BLaER1 (cell line): ENCODE measurements around the gene NUP50.
A peak's percentile ranks its signal among the peaks of the same experiment; 100 is the strongest.

ENCODE experiments used
- H3K27ac ChIP-seq: shearing (Covaris generic); formaldehyde crosslinking; 2 replicates; pipeline ENCODE4 v1.8.1; 2022
- H3K27me3 ChIP-seq: shearing (Covaris generic); formaldehyde crosslinking; 2 replicates; pipeline ENCODE4 v1.8.1; 2022
- H3K36me3 ChIP-seq: shearing (Covaris generic); formaldehyde crosslinking; 2 replicates; pipeline ENCODE4 v1.8.1; 2022
- H3K4me1 ChIP-seq: shearing (Covaris generic); formaldehyde crosslinking; 2 replicates; pipeline ENCODE4 v1.8.1; 2022
- H3K4me2 ChIP-seq: shearing (Covaris generic); formaldehyde crosslinking; 2 replicates; pipeline ENCODE4 v1.8.1; 2022
- H3K4me3 ChIP-seq: shearing (Covaris generic); formaldehyde crosslinking; 2 replicates; pipeline ENCODE4 v1.8.1; 2022
- H3K9ac ChIP-seq: shearing (Covaris generic); formaldehyde crosslinking; 2 replicates; pipeline ENCODE4 v1.8.1; 2022
- H3K9me3 ChIP-seq: shearing (Covaris generic); formaldehyde crosslinking; 2 replicates; pipeline ENCODE4 v1.8.1; 2022
- H4K20me1 ChIP-seq: shearing (Covaris generic); formaldehyde crosslinking; 2 replicates; pipeline ENCODE4 v1.8.1; 2022
- Cebpa-rat ChIP-seq: shearing (Covaris generic); IDR thresholded peaks from 2 replicates; pipeline ENCODE4 v1.8.1; 2022

Gene NUP50

DNA sequence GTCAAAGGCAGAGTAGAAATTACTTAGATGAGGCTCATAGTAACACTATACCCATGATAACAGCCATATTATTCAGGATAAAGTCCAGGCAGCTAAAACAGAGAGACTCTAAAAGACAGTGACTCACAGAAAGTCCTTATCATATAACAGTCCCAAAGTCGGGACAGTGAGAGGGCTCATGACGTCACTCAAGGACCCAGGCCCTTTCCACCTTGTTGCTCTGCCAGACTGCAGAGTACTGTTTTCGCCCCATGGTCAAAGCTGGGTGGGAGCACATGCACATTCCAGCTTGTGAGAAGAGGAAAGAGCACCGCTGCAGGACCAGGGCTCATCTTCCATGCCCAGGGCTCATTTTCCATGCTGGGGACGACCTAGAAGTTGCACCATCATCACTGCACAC lies 29.4 kb upstream of the NUP50 start:
- Histone ChIP-seq H3K9me3 (peaks cover 14% of the 10 kb centered on the region), H3K9ac (no peak overlapping the region), H3K4me1 (peaks cover 10% of the 10 kb centered on the region), H3K27ac (no peak overlapping the region), H3K27me3 (no peaks in the 10 kb centered on the region), H3K4me3 (no peak overlapping the region), H3K36me3 (peaks cover 34% of the 10 kb centered on the region), H3K4me2 (no peak overlapping the region), H4K20me1 (no peaks in the 10 kb centered on the region)
- no peak for TF ChIP-seq Cebpa-rat

DNA sequence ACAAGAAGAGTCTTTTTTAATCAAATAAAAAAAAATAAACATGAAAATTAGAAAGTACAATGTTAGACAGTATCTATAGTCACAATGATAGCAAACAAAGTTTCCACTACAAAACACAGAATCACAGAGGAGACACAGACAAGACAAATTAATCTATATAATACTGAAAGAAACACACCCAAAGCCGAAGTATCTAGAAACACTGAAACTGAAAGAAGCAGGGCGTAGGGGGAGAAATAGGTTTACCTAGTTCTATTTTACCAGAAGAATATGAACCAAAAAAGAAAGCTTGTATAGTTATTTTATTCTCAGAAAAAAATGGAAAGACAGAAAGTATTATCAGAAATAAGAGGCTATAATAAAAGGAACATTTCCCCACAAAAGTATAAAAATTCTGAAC lies 27.1 kb upstream of the NUP50 start:
- H3K9ac ChIP-seq = no peak overlapping the region

DNA sequence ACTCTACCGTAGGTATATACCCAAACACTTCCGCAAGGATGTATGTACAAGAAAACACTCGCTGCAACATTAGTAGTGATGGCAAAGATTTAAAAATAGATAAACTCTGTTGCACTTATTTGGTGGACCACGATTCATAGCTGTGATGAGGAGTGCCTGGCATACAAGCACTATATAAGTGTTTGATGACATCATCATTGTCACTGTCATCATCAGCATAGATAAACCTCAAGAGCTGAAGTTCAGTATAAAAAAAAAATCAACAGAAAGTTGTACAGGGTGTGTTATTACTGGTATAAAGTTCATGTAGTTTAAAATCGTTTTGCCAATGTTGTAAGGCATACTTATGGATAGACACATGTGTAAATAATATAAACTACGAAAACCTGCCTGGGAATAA lies 24.0 kb upstream of the NUP50 start:
- Histone ChIP-seq H3K9me3 (peaks cover 20% of the 10 kb centered on the region), H3K4me1 (no peaks in the 10 kb centered on the region), H3K36me3 (peaks cover 10% of the 10 kb centered on the region), H3K27ac (no peak overlapping the region), H3K9ac (no peak overlapping the region), H3K27me3 (no peaks in the 10 kb centered on the region), H3K4me3 (no peak overlapping the region), H3K4me2 (no peak overlapping the region), H4K20me1 (no peaks in the 10 kb centered on the region)
- TF ChIP-seq Cebpa-rat = no peak

More for the DNA sequence above, 27.1 kb upstream of the NUP50 start:
- no peak for TF ChIP-seq Cebpa-rat
- peaks cover 34% of the 10 kb centered on the region for H3K36me3 ChIP-seq
- H3K4me2 ChIP-seq = no peak overlapping the region
- H4K20me1 ChIP-seq = no peaks in the 10 kb centered on the region
- no peaks in the 10 kb centered on the region for H3K4me1 ChIP-seq
- no peak overlapping the region for H3K4me3 ChIP-seq
- peaks cover 14% of the 10 kb centered on the region for H3K9me3 ChIP-seq
- no peaks in the 10 kb centered on the region for H3K27me3 ChIP-seq
- no peak overlapping the region for H3K27ac ChIP-seq

DNA sequence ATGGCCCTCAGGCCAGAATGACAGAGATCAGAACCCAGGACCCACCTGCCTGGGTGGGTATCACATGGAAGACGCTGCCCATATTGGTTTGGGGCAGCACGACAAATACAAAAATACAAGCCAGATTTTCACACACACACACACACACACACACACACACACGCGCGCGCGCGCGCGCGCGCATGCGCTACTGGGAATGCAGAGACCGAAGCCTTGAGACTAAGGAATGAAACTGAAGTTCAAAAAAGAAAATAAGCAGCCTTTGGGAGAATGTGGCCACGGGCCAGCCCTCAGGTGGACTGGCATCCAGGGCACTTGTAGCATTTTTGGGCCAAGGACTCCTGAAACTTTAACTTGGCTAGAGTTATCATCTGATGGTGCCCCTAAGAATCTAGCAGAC lies 21.3 kb upstream of the NUP50 start:
- Histone ChIP-seq H3K9ac (no peak overlapping the region), H3K27me3 (no peaks in the 10 kb centered on the region), H3K4me1 (no peaks in the 10 kb centered on the region), H3K4me2 (no peak overlapping the region), H3K9me3 (peaks cover 15% of the 10 kb centered on the region), H3K4me3 (no peak overlapping the region), H3K27ac (no peak overlapping the region), H4K20me1 (no peaks in the 10 kb centered on the region), H3K36me3 (no peaks in the 10 kb centered on the region; the same call in 1 of the 2 replicates)
- TF ChIP-seq Cebpa-rat = no peak

DNA sequence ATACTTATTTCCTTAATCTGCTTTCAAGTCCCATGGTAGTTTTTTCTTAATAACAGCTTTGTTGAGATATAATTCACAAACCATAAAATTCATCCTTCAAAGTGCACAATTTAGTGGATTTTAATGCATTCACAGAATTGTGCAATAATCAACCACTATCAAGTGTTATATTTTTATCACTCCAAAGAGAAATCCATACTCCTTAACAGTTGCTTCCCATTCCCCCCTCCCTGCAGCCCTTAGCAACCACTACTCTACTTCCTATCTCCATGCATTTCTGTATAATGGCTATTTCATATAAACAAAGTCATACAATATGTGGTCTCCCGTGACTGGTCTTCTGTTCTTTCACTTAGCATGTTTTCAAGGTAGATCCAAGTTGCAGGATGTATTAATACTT lies 18.8 kb upstream of the NUP50 start:
- Histone ChIP-seq H3K9ac (no peak overlapping the region), H3K4me1 (no peaks in the 10 kb centered on the region), H3K36me3 (no peaks in the 10 kb centered on the region; the same call in 1 of the 2 replicates), H3K27ac (no peak overlapping the region), H3K9me3 (peaks cover 15% of the 10 kb centered on the region), H3K4me2 (no peak overlapping the region), H4K20me1 (no peaks in the 10 kb centered on the region), H3K4me3 (no peak overlapping the region), H3K27me3 (no peaks in the 10 kb centered on the region)
- no peak for TF ChIP-seq Cebpa-rat

DNA sequence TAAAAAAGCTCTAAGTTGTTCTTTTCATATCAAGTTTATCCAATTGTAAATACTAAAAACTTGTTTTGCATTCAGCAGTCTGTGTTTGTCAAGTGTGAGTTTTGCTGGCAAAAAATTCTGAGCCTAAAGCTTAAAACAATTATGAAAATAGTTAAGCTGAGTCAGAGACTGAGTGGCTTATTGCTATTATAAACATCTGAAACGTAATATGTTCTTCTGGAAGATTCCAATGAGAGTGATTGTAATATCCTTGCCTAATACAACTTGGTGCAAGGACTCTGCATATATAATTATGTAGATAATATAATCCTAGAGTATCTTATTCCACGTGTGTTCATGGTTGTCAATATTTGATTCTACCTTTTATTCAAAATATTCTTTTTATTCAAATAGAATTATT lies 14.1 kb upstream of the NUP50 start:
- H3K27ac ChIP-seq = no peak overlapping the region
- H4K20me1 ChIP-seq = no peaks in the 10 kb centered on the region
- peaks cover 18% of the 10 kb centered on the region for H3K4me1 ChIP-seq
- H3K4me2 ChIP-seq = no peak overlapping the region
- H3K9ac ChIP-seq = no peak overlapping the region
- H3K9me3 ChIP-seq = no peaks in the 10 kb centered on the region
- H3K4me3 ChIP-seq = no peak overlapping the region
- peaks cover 12% of the 10 kb centered on the region; the same call in 1 of the 2 replicates for H3K36me3 ChIP-seq
- no peaks in the 10 kb centered on the region for H3K27me3 ChIP-seq
- TF ChIP-seq Cebpa-rat = no peak

DNA sequence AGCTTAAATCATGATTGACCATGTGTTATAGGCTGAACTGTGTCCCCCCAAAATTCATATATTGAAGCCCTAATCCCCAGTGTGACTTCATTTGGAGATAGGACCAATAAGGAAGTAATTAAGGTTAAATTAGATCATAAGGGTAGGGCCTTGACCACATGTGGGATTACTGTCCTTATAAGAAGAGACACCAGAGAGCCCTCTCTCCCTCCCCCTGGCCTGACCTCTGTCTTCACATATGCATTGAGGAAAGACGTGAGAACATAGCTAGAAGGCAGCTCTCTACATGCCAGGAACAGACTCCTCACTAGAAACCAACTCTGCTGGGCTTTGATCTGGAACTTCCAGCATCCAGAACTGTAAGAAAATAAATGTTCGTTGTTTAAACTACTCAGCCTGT lies 13.6 kb upstream of the NUP50 start:
- TF ChIP-seq Cebpa-rat = no peak
- H3K4me1 ChIP-seq = peaks cover 18% of the 10 kb centered on the region
- no peaks in the 10 kb centered on the region for H3K9me3 ChIP-seq
- H3K27ac ChIP-seq = no peak overlapping the region
- no peak overlapping the region for H3K4me2 ChIP-seq
- H3K27me3 ChIP-seq = no peaks in the 10 kb centered on the region
- no peak overlapping the region for H3K9ac ChIP-seq
- H3K4me3 ChIP-seq = no peak overlapping the region
- peaks cover 12% of the 10 kb centered on the region; the same call in 1 of the 2 replicates for H3K36me3 ChIP-seq
- no peaks in the 10 kb centered on the region for H4K20me1 ChIP-seq

DNA sequence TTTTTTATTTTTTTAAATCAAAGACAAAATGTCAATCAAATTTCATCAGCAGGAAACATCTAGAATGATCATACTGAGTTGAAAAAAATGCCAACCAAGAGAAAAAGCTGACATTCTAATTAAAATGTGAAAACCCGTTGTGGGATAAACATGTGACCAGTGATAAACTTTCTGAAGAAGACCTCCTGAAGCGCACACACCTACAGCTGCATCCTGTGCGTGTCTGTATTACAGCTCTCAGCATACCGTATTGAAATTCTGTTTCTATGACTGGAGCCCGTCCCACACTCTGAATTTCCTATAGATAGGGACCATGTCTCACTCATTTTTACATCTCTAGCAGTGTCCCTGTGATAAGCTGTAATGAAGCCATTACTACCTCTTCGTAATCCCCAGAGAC lies 12.2 kb upstream of the NUP50 start:
- peaks cover 18% of the 10 kb centered on the region for H3K4me1 ChIP-seq
- no peak overlapping the region for H3K4me3 ChIP-seq
- no peak for TF ChIP-seq Cebpa-rat
- H3K27me3 ChIP-seq = no peaks in the 10 kb centered on the region
- H3K36me3 ChIP-seq = peaks cover 25% of the 10 kb centered on the region
- H3K4me2 ChIP-seq = peak overlapping the region; percentile 27
- no peaks in the 10 kb centered on the region for H3K9me3 ChIP-seq
- no peaks in the 10 kb centered on the region for H4K20me1 ChIP-seq
- no peak overlapping the region for H3K27ac ChIP-seq
- 0 out of 2 replicates have a peak overlapping the region, but pooled peaks have one; percentile 16 for H3K9ac ChIP-seq

DNA sequence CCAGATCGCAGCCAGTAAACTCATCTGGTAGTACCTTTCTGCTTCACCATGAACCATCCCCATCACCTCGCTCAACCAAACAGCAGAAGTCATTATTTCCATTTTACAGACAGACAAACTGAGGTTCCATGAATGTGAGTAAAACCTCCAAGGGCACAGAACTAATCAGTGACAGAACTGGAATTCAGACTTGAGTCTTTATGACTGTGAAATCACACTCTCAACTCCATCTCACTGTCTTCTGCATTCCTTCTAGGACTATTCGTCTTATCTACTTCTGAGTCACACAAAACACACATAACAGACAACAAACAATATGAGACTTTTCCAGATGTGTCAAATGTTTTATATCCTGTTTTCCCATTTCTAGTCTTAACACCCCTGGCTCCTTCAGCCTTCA lies 9.3 kb upstream of the NUP50 start:
- Histone ChIP-seq H3K4me3 (no peak overlapping the region), H3K4me2 (no peak overlapping the region), H3K4me1 (peaks cover 34% of the 10 kb centered on the region), H3K27ac (no peak overlapping the region), H3K27me3 (no peaks in the 10 kb centered on the region), H4K20me1 (0 out of 2 replicates have a peak, but pooled peaks cover 6% of the 10 kb centered on the region), H3K9ac (no peak overlapping the region), H3K36me3 (peaks cover 43% of the 10 kb centered on the region), H3K9me3 (no peaks in the 10 kb centered on the region)
- TF ChIP-seq Cebpa-rat = no peak

DNA sequence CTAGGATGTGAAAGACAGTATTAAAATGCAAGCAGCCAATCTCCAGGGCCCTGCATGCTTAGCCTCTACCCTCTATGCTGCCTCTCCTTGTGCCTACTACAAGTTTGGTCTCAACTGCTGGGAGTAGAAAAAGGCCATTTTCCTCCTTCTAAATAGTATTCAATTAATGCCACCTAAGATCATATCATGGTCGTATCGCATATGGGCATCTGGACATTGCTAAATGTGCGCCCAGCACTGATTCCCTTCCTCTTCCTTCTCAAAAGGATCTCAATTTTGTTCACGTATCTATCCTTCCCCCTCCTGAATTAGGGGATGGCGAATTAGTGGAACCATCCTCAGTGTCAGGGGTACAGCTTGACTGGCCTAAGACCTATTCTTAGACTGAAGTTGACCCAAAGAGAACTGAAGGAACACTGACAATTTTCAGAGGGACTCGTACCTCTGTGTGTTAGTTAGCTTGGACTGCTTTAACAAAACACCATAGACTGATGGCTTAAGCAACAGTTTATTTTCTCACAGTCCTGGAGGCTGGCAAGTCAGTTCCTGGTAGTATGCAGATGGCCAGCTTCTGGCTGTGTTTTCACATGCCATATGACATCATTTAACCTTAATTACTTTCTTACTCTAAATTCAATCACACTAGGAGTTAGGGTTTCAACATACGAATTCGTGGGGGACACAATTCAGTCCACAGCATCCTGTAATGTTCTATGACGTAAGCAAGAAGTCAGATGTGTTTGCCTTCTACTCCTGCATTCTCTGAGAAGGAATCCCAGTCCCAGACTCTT lies 8.5 kb upstream of the NUP50 start:
- no peak overlapping the region for H3K4me2 ChIP-seq
- H3K4me1 ChIP-seq = peaks cover 43% of the 10 kb centered on the region
- 0 out of 2 replicates have a peak, but pooled peaks cover 6% of the 10 kb centered on the region for H4K20me1 ChIP-seq
- peaks cover 40% of the 10 kb centered on the region for H3K36me3 ChIP-seq
- no peak for TF ChIP-seq Cebpa-rat
- no peaks in the 10 kb centered on the region for H3K27me3 ChIP-seq
- no peaks in the 10 kb centered on the region for H3K9me3 ChIP-seq
- no peak overlapping the region for H3K27ac ChIP-seq
- no peak overlapping the region for H3K9ac ChIP-seq
- H3K4me3 ChIP-seq = no peak overlapping the region
